ENCODE measurements around the gene IFNE. TPM values are rescaled to one million over a fixed set of nuclear protein-coding genes. Genes with fewer than 3 reads are reported as not detected.

The IFNE gene
- polyA plus RNA-seq, 1 of the 3 experiments (the other 2 are of a cell fraction): 0.05 TPM

- Histone ChIP-seq H4K20me1 (ENCODE audit: insufficient read depth) (no peaks in the 10 kb centered on the region), H3K9me3 (no peaks in the 10 kb centered on the region), H3K27me3 (ENCODE audit: insufficient read depth) (no peaks in the 10 kb centered on the region), H3K4me2 (no peak overlapping the region), H3K36me3 (replicated peaks in 1 of 2; ENCODE audit: control insufficient read depth in 1 of 2, insufficient read depth in 2 of 2, low read length in 1 of 2) (no peaks in the 10 kb centered on the region), H3K79me2 (ENCODE audit: insufficient read depth) (no peaks in the 10 kb centered on the region), H3K4me3 (ENCODE audit: low read depth in 2 of 2, low read length in 1 of 2) (no peak overlapping the region), H3F3A (replicated peaks; ENCODE audit: insufficient read depth) (no peaks in the 10 kb centered on the region), H2AFZ (ENCODE audit: low read depth) (no peak overlapping the region), H3K9ac (no peak overlapping the region), H3K4me1 (ENCODE audit: control insufficient read depth in 1 of 2, insufficient read depth in 2 of 2, low read depth in 1 of 2, low read length in 1 of 2) (no peaks in the 10 kb centered on the region), H3K9me2 (no peaks in the 10 kb centered on the region), H3K27ac (ENCODE audit: low read depth in 2 of 2, low read length in 1 of 2) (no peak overlapping the region)
- ChIA-PET POLR2A (no interaction called here), CTCF (interaction anchor here (0.8 to 1.3 kb wide), 2 partner anchors 11 to 31 kb away, joined by 3 to 4 read pairs; no protein-coding TSS in a partner anchor)
- TF ChIP-seq, protein P1, sequence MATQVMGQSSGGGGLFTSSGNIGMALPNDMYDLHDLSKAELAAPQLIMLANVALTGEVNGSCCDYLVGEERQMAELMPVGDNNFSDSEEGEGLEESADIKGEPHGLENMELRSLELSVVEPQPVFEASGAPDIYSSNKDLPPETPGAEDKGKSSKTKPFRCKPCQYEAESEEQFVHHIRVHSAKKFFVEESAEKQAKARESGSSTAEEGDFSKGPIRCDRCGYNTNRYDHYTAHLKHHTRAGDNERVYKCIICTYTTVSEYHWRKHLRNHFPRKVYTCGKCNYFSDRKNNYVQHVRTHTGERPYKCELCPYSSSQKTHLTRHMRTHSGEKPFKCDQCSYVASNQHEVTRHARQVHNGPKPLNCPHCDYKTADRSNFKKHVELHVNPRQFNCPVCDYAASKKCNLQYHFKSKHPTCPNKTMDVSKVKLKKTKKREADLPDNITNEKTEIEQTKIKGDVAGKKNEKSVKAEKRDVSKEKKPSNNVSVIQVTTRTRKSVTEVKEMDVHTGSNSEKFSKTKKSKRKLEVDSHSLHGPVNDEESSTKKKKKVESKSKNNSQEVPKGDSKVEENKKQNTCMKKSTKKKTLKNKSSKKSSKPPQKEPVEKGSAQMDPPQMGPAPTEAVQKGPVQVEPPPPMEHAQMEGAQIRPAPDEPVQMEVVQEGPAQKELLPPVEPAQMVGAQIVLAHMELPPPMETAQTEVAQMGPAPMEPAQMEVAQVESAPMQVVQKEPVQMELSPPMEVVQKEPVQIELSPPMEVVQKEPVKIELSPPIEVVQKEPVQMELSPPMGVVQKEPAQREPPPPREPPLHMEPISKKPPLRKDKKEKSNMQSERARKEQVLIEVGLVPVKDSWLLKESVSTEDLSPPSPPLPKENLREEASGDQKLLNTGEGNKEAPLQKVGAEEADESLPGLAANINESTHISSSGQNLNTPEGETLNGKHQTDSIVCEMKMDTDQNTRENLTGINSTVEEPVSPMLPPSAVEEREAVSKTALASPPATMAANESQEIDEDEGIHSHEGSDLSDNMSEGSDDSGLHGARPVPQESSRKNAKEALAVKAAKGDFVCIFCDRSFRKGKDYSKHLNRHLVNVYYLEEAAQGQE (IDR thresholded peaks at IDR 0.05; ENCODE audit: low read depth, low read length): no peak
- no peak for TF ChIP-seq FOXM1 (IDR thresholded peaks at IDR 0.05; ENCODE audit: low read depth)
- TF ChIP-seq, protein P2, sequence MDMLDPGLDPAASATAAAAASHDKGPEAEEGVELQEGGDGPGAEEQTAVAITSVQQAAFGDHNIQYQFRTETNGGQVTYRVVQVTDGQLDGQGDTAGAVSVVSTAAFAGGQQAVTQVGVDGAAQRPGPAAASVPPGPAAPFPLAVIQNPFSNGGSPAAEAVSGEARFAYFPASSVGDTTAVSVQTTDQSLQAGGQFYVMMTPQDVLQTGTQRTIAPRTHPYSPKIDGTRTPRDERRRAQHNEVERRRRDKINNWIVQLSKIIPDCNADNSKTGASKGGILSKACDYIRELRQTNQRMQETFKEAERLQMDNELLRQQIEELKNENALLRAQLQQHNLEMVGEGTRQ (IDR thresholded peaks at IDR 0.05; ENCODE audit: borderline replicate concordance, low read depth, low read length): no peak
- TF ChIP-seq, protein P3, sequence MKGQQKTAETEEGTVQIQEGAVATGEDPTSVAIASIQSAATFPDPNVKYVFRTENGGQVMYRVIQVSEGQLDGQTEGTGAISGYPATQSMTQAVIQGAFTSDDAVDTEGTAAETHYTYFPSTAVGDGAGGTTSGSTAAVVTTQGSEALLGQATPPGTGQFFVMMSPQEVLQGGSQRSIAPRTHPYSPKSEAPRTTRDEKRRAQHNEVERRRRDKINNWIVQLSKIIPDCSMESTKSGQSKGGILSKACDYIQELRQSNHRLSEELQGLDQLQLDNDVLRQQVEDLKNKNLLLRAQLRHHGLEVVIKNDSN (IDR thresholded peaks at IDR 0.05; ENCODE audit: borderline replicate concordance, low read depth): no peak
- TF ChIP-seq, protein P4, sequence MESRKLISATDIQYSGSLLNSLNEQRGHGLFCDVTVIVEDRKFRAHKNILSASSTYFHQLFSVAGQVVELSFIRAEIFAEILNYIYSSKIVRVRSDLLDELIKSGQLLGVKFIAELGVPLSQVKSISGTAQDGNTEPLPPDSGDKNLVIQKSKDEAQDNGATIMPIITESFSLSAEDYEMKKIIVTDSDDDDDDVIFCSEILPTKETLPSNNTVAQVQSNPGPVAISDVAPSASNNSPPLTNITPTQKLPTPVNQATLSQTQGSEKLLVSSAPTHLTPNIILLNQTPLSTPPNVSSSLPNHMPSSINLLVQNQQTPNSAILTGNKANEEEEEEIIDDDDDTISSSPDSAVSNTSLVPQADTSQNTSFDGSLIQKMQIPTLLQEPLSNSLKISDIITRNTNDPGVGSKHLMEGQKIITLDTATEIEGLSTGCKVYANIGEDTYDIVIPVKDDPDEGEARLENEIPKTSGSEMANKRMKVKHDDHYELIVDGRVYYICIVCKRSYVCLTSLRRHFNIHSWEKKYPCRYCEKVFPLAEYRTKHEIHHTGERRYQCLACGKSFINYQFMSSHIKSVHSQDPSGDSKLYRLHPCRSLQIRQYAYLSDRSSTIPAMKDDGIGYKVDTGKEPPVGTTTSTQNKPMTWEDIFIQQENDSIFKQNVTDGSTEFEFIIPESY (IDR thresholded peaks at IDR 0.05; ENCODE audit: borderline replicate concordance, low read depth): no peak
- WGBS (ENCODE audit: low lambda C conversion rate): no CpG with 5 or more reads among the region's 2 CpGs
- DNase-seq: peak; percentile 1
These were observed 45.5 kb upstream of the IFNE start for GRCh38 chr9:21527579-21527978.

GRCh38 chr9:21525174-21525573 lies 43.1 kb upstream of the IFNE start:
- no peaks in the 10 kb centered on the region for H3K79me2 ChIP-seq (ENCODE audit: insufficient read depth)
- TF ChIP-seq JUND (IDR thresholded peaks at IDR 0.05) (no peak), TAF1 (IDR thresholded peaks at IDR 0.05; ENCODE audit: borderline replicate concordance, low read depth, low read length) (no peak), TEAD4 (IDR thresholded peaks at IDR 0.05; ENCODE audit: borderline replicate concordance, insufficient read depth) (no peak), MXI1 (IDR thresholded peaks at IDR 0.05; ENCODE audit: low read depth, low read length) (no peak), EP300 (IDR thresholded peaks at IDR 0.05; ENCODE audit: borderline replicate concordance in 1 of 2, low read depth in 1 of 2, low read length in 1 of 2) (no peak), MAX (IDR thresholded peaks at IDR 0.05; ENCODE audit: low read depth) (no peak)
- TF ChIP-seq, protein P1 (IDR thresholded peaks at IDR 0.05; ENCODE audit: low read depth, low read length): no peak
- TF ChIP-seq, protein P3 (IDR thresholded peaks at IDR 0.05; ENCODE audit: borderline replicate concordance, low read depth): no peak
- 7% methylated on average over 5 of the region's 5 CpGs for whole genome bisulfite sequencing (ENCODE audit: low lambda C conversion rate)

More at GRCh38 chr9:21525174-21525573, 43.1 kb upstream of the IFNE start:
- Histone ChIP-seq H3K4me3 (ENCODE audit: low read depth in 2 of 2, low read length in 1 of 2) (no peak overlapping the region), H3K9ac (no peak overlapping the region), H3K27ac (ENCODE audit: low read depth in 2 of 2, low read length in 1 of 2) (no peak overlapping the region), H3K36me3 (replicated peaks in 1 of 2; ENCODE audit: control insufficient read depth in 1 of 2, insufficient read depth in 2 of 2, low read length in 1 of 2) (no peaks in the 10 kb centered on the region), H3K27me3 (ENCODE audit: insufficient read depth) (no peaks in the 10 kb centered on the region), H3K9me3 (no peaks in the 10 kb centered on the region), H3K4me1 (ENCODE audit: control insufficient read depth in 1 of 2, insufficient read depth in 2 of 2, low read depth in 1 of 2, low read length in 1 of 2) (no peaks in the 10 kb centered on the region), H3K4me2 (no peak overlapping the region), H2AFZ (ENCODE audit: low read depth) (no peak overlapping the region), H3K9me2 (no peaks in the 10 kb centered on the region), H3F3A (replicated peaks; ENCODE audit: insufficient read depth) (no peaks in the 10 kb centered on the region), H4K20me1 (ENCODE audit: insufficient read depth) (no peaks in the 10 kb centered on the region)
- ChIA-PET CTCF (no interaction called here), POLR2A (no interaction called here)
- no peak for DNase-seq

Data from SK-N-SH (cell line).